Measurements from ENCODE around the gene PAPPA. TPM values are rescaled to one million over a fixed set of nuclear protein-coding genes. Genes with fewer than 3 reads are reported as not detected.

PAPPA gene
- total RNA-seq, 1 experiment from 2014 or later, result 7.0 TPM

GRCh38 chr9:116141864-116142561 lies 11.6 kb upstream of the PAPPA start:
- ChIA-PET CTCF (interaction anchor here (0.5 to 1.0 kb wide), 2 partner anchors 519 to 551 kb away, joined by 3 to 4 read pairs; no protein-coding TSS in a partner anchor), POLR2A (interaction anchor here (0.7 to 1.6 kb wide), 2 partner anchors 10 to 334 kb away, joined by 3 to 6 read pairs; no protein-coding TSS in a partner anchor)
- Mint-ChIP-seq H3K4me3 (ENCODE audit: unreplicated experiment) (no peak overlapping the region), H3K36me3 (ENCODE audit: insufficient read depth, unreplicated experiment) (no peaks in the 10 kb centered on the region), H3K27ac (ENCODE audit: low read depth, unreplicated experiment) (no peak overlapping the region), H3K27me3 (ENCODE audit: insufficient read depth, unreplicated experiment) (no peaks in the 10 kb centered on the region), H3K9me3 (ENCODE audit: unreplicated experiment) (no peaks in the 10 kb centered on the region), H3K4me1 (ENCODE audit: insufficient read depth, unreplicated experiment) (peaks cover 31% of the 10 kb centered on the region)
- TF ChIP-seq CTCF (IDR thresholded peaks at IDR 0.05; ENCODE audit: unreplicated experiment), result no peak
- no TSS peak for BruUV-seq (replicated peaks)
- intact Hi-C loops (cut with micrococcal nuclease), result no loop called here
- DNase-seq (ENCODE audit: unreplicated experiment), result peak; percentile 93

GRCh38 chr9:116142706-116143492 lies 10.7 kb upstream of the PAPPA start:
- intact Hi-C loops (cut with micrococcal nuclease), result no loop called here
- no TSS peak for BruUV-seq (replicated peaks)
- H3K27me3 Mint-ChIP-seq (ENCODE audit: insufficient read depth, unreplicated experiment), result no peaks in the 10 kb centered on the region

GRCh38 chr9:116144038-116144437 lies 9.6 kb upstream of the PAPPA start:
- peak; percentile 49 for DNase-seq (ENCODE audit: unreplicated experiment)
- Mint-ChIP-seq H3K4me3 (ENCODE audit: unreplicated experiment) (no peak overlapping the region), H3K9me3 (ENCODE audit: unreplicated experiment) (no peaks in the 10 kb centered on the region), H3K27me3 (ENCODE audit: insufficient read depth, unreplicated experiment) (no peaks in the 10 kb centered on the region), H3K36me3 (ENCODE audit: insufficient read depth, unreplicated experiment) (no peaks in the 10 kb centered on the region), H3K27ac (ENCODE audit: low read depth, unreplicated experiment) (peak overlapping the region; percentile 58), H3K4me1 (ENCODE audit: insufficient read depth, unreplicated experiment) (peaks cover 31% of the 10 kb centered on the region)
- ChIA-PET CTCF (interaction anchor here (1.6 kb wide), 1 partner anchor 550 kb away, joined by 3 read pairs; no protein-coding TSS in a partner anchor), POLR2A (no interaction called here)
- TF ChIP-seq CTCF (IDR thresholded peaks at IDR 0.05; ENCODE audit: unreplicated experiment), result no peak
- intact Hi-C loops (cut with micrococcal nuclease), result no loop called here
- no TSS peak for BruUV-seq (replicated peaks)

More at GRCh38 chr9:116142706-116143492, 10.7 kb upstream of the PAPPA start:
- no peak for DNase-seq (ENCODE audit: unreplicated experiment)
- H3K27ac Mint-ChIP-seq (ENCODE audit: low read depth, unreplicated experiment), result no peak overlapping the region
- TF ChIP-seq CTCF (IDR thresholded peaks at IDR 0.05; ENCODE audit: unreplicated experiment), result no peak
- CTCF ChIA-PET, result interaction anchor here (1.0 kb wide), 1 partner anchor 552 kb away, joined by 4 read pairs; no protein-coding TSS in a partner anchor
- peaks cover 31% of the 10 kb centered on the region for H3K4me1 Mint-ChIP-seq (ENCODE audit: insufficient read depth, unreplicated experiment)
- H3K4me3 Mint-ChIP-seq (ENCODE audit: unreplicated experiment), result no peak overlapping the region
- H3K36me3 Mint-ChIP-seq (ENCODE audit: insufficient read depth, unreplicated experiment), result no peaks in the 10 kb centered on the region
- H3K9me3 Mint-ChIP-seq (ENCODE audit: unreplicated experiment), result no peaks in the 10 kb centered on the region
- POLR2A ChIA-PET, result interaction anchor here (0.7 to 1.6 kb wide), 2 partner anchors 9 to 335 kb away, joined by 3 to 6 read pairs; no protein-coding TSS in a partner anchor

- ChIA-PET CTCF (interaction anchor here (1.2 to 1.6 kb wide), 3 partner anchors 127 to 552 kb away, joined by 3 read pairs; no protein-coding TSS in a partner anchor), POLR2A (interaction anchor here (1.5 kb wide), 1 partner anchor 20 kb away, joined by 4 read pairs; no protein-coding TSS in a partner anchor)
- no peak for DNase-seq (ENCODE audit: unreplicated experiment)
- intact Hi-C loops (cut with micrococcal nuclease), result no loop called here
- Mint-ChIP-seq H3K4me1 (ENCODE audit: insufficient read depth, unreplicated experiment) (peaks cover 31% of the 10 kb centered on the region), H3K4me3 (ENCODE audit: unreplicated experiment) (no peak overlapping the region), H3K9me3 (ENCODE audit: unreplicated experiment) (no peaks in the 10 kb centered on the region), H3K36me3 (ENCODE audit: insufficient read depth, unreplicated experiment) (no peaks in the 10 kb centered on the region), H3K27me3 (ENCODE audit: insufficient read depth, unreplicated experiment) (no peaks in the 10 kb centered on the region), H3K27ac (ENCODE audit: low read depth, unreplicated experiment) (no peak overlapping the region)
- no peak for TF ChIP-seq CTCF (IDR thresholded peaks at IDR 0.05; ENCODE audit: unreplicated experiment)
- BruUV-seq (replicated peaks), result no TSS peak
Measured at GRCh38 chr9:116144555-116144954, 9.0 kb upstream of the PAPPA start.
